NCI-H748 (cell line): ENCODE data around the gene FIG4.
"Not testable (repeated sequence)": the region's sequence is repeated elsewhere in the genome, so short reads cannot be mapped to it uniquely, and the experiment has no call there.

Experiments used
- DNase-seq: peaks from one replicate; lab custom pipeline; 2025; ENCODE audit not compliant: unreplicated experiment; lab: John Stamatoyannopoulos, UW

The FIG4 gene

GRCh38 chr6:109841869-109842268 lies 150.8 kb downstream of the FIG4 start:
- no peak for DNase-seq

- DNase-seq: no peak
Measured at GRCh38 chr6:109852713-109853112, 161.6 kb downstream of the FIG4 start.

- DNase-seq: no peak
Measured at GRCh38 chr6:109853426-109853825, 162.3 kb downstream of the FIG4 start.

GRCh38 chr6:109853951-109854350 lies 162.9 kb downstream of the FIG4 start:
- DNase-seq: no peak

- no peak for DNase-seq
Measured at GRCh38 chr6:109854541-109855308, 163.6 kb downstream of the FIG4 start.

- DNase-seq: not testable (repeated sequence)
Measured at GRCh38 chr6:109855476-109856040, 164.5 kb downstream of the FIG4 start.

GRCh38 chr6:109861946-109862345 lies 170.8 kb downstream of the FIG4 start:
- peak; percentile 19 for DNase-seq

- DNase-seq: no peak
Measured at GRCh38 chr6:109864050-109864449, 173.0 kb downstream of the FIG4 start.

- DNase-seq: peak; percentile 73
Measured at GRCh38 chr6:109865968-109866367, 174.9 kb downstream of the FIG4 start.

GRCh38 chr6:109867009-109867969 lies 176.2 kb downstream of the FIG4 start:
- DNase-seq: peak; percentile 24

GRCh38 chr6:109867970-109868358 lies 176.9 kb downstream of the FIG4 start:
- no peak for DNase-seq

- DNase-seq: not testable (repeated sequence)
Measured at GRCh38 chr6:109869398-109870088, 178.4 kb downstream of the FIG4 start.

- peak; percentile 8 for DNase-seq
Measured at GRCh38 chr6:109870089-109870410, 179.0 kb downstream of the FIG4 start.

GRCh38 chr6:109872549-109872948 lies 181.5 kb downstream of the FIG4 start:
- DNase-seq: no peak

GRCh38 chr6:109872968-109873545 lies 182.0 kb downstream of the FIG4 start:
- no peak for DNase-seq

GRCh38 chr6:109874086-109874485 lies 183.0 kb downstream of the FIG4 start:
- DNase-seq: no peak

GRCh38 chr6:109874621-109875020 lies 183.5 kb downstream of the FIG4 start:
- no peak for DNase-seq
